HG03342 (cell line): Measurements from ENCODE around the gene TRPT1.

Experiments
- ATAC-seq: cut with Tn5 transposase; IDR thresholded peaks from one replicate; pipeline ENCODE4 v1.9.1; 2021; ENCODE audit warnings: mild to moderate bottlenecking, moderate library complexity; ENCODE audit not compliant: unreplicated experiment

Gene TRPT1

DNA sequence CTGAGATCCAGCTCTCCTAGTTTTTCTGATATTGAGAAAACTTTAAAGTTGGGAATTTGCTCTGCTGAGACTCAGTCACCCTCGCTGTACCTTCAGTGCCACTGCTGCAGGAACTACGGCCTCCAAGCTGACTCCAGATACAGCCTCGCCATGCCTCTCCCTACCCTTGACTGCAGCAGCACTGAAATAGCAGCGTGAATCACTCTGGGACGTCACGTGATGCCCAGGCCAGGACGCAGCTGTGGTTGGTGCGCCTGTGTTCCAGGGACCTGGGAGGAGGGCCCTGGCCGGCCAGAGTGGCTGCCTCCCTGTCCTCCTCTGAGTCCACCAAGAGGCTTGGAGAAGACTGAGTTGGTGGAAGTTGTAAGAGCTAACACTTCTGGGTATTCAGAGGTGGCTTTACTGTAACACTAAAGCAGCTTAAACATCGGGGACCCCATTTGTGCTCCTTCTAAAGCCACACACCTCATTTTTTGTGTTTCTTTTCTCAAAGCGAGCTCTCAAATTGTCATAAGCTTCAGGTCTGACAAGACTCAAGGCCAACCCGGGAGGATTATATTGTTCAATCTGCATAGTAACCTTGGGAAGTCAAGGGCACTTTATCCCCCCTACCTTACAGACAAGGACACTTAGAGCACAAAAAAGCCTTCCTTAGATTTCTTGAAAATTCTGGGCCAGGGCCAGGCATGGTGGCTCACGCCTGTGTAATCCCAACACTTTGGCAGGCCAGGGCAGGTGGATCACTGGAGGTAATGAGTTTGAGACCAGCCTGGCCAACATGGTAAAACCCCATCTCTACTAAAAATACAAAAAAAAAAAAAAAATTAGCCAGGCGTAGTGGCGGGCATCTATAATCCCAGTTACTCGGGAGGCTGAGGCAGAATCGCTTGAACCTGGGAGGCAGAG lies 44.2 kb downstream of the TRPT1 start:
- no peak for ATAC-seq

DNA sequence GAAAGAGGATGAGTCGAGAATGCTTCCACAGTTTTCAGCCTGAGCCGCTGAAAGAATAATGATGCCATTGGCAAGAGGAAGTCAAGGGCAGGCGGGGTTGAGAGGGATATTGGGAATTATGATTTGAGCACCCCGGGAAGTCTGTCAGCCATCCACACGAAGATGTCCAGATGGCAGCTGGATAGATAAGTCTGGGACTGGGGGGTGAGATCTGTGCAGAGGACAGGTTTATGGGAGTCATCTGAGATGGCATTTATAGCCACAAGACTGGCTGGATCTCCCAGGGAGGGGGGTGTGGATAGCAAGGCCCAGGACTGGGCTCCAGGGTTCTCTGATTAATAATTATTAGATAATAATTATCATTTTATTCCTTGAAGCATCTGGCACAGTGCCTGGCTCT lies 45.1 kb downstream of the TRPT1 start:
- ATAC-seq = no peak

DNA sequence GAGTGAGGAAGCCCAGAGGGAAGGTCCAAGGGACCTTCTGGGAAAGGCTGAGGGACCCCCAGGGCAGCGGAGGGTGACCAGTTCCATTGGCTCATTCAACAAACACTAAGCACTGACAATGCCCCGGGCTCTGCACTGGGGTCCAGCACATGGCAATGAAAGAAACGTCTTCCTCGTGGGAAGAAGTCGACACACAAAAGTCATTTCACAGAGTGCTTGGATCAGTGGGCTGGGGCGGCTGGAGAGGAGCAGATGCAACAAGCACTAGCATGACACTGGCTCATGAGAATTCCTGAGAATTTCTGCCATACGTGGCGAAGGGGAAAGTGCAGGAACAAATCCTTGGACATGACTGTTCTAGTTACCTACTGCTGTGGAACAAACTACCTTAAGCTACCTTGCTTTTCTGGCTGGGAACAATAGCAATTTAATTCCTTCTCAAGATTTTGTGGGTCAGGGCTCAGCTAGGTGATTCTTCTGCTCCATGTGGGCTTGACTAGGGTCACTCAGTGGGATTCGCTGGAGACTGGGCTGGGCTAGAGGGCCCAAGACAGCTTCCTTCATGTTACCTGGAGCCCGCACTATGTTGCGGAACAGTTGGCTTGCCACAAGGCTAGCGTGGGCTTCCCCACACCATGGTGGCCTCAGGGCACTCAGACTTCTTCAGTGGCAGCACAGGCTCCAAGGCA lies 46.9 kb downstream of the TRPT1 start:
- ATAC-seq = no peak

DNA sequence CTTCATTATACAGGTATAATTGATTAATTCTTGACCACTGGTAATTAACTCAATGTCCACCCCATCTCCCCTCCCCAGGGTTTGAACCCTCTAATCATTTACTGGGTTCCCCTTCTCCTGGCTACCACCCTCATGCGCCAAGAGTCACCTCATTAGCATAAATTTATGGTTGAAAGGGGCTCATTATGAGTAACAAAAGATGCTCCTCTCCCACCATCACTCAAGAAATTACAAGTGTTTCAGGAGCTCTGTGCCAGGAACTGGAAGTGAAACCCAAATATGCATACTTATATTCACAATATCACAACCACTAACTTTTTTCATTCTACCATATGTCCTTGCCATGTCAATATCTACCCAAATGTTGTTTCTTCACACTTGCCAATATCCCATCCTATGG lies 47.8 kb downstream of the TRPT1 start:
- ATAC-seq = no peak

DNA sequence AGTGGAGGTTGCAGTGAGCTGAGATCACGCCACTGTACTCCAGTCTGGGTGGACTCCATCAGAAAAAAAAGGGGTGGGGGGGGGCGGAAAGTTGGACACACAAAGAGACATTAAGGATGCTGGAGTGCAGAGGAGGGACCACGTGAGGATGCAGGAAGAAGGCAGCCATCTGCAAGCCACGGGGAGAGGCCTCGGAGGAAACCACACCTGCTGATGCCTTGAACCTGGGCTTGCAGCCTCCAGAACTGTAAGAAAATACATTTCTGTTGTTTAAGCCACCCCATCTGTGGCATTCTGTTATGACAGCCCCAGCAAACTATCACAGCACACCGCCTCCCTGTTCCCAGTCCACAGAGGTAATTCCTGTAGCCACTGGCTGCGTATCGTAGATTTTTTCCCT lies 49.2 kb downstream of the TRPT1 start:
- ATAC-seq = no peak
